Ureter (tissue), 1 donor: ENCODE data around the gene RSBN1L. TPM values are rescaled to one million over a fixed set of nuclear protein-coding genes. Genes with fewer than 3 reads are reported as not detected.
"Not testable (repeated sequence)": the region's sequence is repeated elsewhere in the genome, so short reads cannot be mapped to it uniquely, and the experiment has no call there.

Experiments used
- DNase-seq: peaks from one replicate; pipeline ENCODE4 v3.0.0-alpha.2; 2020; ENCODE audit warnings: low spot score
- total RNA-seq: library from RNA; stranded (reverse); gene quantifications from one replicate; pipeline ENCODE4 v1.2.4, GENCODE V29; 2023
- donor health status: DM: yes; HTN: yes; CAD: no.

RSBN1L gene
- total RNA-seq, 1 donor from 2014 or later, result 27.7 TPM

GRCh38 chr7:77687747-77688144 is 8.5 kb upstream of the RSBN1L start:
- no peak for DNase-seq

DNA sequence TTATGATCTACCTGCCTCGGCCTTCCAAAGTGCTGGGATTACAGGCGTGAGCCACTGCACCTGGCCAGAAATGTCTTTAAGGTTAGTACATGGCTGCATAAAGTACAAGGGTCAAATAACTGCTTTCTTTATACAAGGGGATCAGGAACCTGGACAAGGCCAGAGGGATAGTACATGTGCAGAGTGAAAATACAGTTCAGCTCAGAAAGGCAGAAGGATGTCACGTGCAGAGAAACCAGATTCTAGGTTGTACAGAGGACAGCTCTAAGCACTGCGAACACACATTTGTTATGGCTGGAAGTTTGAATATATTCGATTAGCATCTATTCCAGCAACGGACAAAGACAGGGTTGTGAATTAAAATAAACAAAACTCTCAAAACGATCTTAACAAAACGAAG is 6.0 kb upstream of the RSBN1L start:
- DNase-seq, result no peak

GRCh38 chr7:77691892-77692491 is 4.3 kb upstream of the RSBN1L start:
- DNase-seq, result no peak

GRCh38 chr7:77693830-77694583 is 2.3 kb upstream of the RSBN1L start:
- no peak for DNase-seq

GRCh38 chr7:77696643-77697534 is 630 bp downstream of the RSBN1L start:
- peak; percentile 61 for DNase-seq

- no peak for DNase-seq
Observed at GRCh38 chr7:77697535-77697831, 1.2 kb downstream of the RSBN1L start.

DNA sequence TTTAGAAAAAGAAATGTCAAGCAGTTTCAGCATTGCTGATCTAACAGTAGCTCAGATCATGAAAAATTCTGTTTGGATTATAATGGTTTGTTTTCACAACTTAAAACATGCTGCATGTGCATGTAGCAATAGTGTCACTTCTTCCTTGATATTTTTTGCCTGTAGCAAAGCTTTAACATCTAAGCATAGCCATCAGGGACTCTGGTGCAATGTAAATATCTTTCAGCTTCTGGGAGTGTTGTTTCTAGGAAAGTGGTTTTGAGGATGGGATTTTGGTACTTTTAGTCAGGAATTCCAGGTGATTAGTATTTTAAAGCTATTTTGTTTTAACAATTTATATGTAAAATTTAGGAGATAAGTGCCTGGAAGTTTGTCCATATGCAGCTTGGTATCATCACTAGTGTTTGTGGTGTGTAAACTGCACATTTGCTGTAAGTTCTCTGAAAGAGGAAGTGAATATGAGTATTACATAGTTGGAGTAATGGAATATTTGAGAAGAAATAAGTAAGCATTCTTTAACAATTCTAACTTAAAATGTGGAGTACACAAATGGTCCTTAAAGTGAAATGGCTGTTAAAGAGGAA is 1.9 kb downstream of the RSBN1L start:
- DNase-seq, result no peak

GRCh38 chr7:77699056-77699455 is 2.8 kb downstream of the RSBN1L start:
- DNase-seq, result no peak

DNA sequence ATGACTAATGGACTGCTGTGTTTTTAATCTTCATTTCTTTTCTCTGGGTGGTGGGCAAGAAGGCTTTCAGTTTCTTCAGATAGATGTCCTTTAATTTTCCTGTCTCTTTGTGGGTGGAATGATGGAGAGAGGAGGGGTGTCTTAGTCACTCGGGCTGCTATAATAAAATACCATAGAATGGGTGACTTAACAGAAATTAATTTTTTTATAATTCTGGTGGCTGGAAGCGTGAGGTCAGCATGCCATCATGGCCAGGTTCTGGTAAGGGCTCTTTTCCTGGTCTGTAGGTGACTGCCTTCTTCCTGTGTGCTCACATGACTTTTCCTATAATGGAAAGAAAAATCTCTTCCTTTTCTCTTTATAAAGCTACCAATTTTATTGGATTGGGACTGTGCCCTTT is 6.3 kb downstream of the RSBN1L start:
- no peak for DNase-seq

DNA sequence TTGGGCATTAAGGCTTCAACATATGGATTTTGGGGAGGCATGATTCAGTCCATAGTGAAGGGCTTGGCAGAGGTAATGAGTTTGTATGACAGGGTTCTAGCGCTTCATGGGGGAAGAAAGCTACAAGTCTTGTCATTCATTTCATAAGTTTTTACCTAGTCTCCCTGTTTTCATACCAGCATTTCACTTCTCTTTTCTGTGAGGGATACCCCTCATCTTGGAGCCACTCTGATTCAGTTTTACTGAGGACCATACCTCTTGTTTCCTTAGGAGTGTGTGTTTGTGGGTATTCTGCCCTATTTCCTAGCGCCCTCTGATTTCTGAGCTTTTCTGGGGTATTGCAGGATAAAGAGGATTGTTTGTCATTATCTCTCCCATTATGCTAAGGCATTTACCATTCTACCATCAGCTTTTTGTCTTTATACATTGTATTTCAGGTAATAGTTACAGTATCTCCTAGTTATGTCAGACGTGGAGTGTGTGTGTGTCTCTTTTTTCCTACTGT is 6.8 kb downstream of the RSBN1L start:
- DNase-seq, result no peak

- not testable (repeated sequence) for DNase-seq
Observed at GRCh38 chr7:77703669-77704068, 7.4 kb downstream of the RSBN1L start.

GRCh38 chr7:77707504-77707992 is 11.3 kb downstream of the RSBN1L start:
- DNase-seq, result no peak

DNA sequence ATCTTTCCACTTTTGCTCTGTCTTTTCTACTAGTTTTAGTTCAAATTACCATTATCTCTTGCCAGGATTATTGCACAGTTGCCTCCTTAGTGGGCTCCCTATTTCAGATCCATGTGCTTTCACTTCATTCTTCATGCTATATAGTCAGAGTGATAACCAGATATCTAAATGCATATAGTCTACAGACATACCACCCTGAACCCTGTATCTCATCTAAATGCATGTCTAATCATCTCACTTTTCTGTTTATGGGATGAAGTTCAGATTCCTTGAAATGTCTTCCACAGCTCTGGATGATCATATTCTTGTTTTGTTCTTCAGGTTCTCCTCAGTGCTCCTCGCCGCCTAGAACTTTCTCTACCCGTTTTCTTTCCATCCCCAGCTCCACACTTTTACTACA is 13.8 kb downstream of the RSBN1L start:
- DNase-seq, result no peak

DNA sequence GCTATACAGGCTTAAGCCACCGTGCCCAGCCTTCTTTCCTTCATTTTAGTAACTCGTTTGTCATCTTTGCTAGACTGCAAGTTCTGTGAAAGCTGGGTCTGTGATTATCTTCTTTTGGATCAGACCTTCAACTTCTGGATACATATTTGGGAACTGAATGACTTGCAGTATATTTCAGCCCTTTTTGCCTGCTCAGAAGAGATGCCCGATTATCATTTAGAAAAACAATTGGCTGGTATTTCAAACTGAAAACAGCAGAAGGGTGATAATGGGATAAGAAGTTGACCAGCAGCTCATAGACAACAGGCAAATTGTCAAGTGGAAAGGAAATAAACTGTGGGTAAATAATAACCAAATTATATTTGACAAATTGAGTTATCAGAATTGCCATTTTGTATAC is 14.6 kb downstream of the RSBN1L start:
- no peak for DNase-seq

DNA sequence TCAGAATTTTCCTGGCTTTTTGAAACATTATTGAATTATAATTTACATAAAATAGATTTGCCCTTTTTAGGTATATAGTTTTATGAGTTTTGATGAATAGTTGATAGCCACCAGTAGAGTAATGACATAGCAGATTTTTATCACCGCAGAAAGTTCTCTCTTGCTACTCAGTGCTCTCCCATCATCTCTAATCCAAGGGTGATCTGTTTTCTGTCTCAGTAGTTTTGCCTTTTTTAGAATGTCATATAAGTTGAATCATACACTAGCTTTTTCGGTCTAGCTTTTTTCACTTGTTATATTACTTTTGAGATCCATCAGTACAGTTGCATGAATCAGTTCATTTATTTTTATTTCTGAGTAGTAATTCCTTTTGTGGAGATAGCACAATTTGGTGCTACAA is 17.9 kb downstream of the RSBN1L start:
- DNase-seq, result no peak

GRCh38 chr7:77714931-77715330 is 18.7 kb downstream of the RSBN1L start:
- DNase-seq, result not testable (repeated sequence)

- no peak for DNase-seq
Observed at GRCh38 chr7:77716804-77717203, 20.5 kb downstream of the RSBN1L start.

DNA sequence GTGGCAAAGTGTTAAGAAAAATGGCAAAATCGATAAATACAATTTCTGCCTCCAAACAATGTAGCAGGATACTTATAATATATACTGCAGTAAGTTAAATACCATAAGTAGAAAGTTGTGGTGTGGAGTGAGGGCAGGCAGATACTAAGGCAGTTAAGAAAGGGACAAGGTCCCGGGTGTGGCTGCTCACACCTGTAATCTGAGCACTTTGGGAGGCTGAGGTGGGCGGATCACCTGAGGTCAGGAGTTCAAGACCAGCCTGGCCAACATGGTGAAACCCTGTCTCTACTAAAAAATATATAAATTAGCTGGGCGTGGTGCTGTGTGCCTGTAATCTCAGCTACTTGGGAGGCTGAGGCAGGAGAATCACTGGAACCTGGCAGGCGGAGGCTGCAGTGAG is 21.3 kb downstream of the RSBN1L start:
- not testable (repeated sequence) for DNase-seq

- DNase-seq, result no peak
Observed at GRCh38 chr7:77727527-77727926, 31.3 kb downstream of the RSBN1L start.

DNA sequence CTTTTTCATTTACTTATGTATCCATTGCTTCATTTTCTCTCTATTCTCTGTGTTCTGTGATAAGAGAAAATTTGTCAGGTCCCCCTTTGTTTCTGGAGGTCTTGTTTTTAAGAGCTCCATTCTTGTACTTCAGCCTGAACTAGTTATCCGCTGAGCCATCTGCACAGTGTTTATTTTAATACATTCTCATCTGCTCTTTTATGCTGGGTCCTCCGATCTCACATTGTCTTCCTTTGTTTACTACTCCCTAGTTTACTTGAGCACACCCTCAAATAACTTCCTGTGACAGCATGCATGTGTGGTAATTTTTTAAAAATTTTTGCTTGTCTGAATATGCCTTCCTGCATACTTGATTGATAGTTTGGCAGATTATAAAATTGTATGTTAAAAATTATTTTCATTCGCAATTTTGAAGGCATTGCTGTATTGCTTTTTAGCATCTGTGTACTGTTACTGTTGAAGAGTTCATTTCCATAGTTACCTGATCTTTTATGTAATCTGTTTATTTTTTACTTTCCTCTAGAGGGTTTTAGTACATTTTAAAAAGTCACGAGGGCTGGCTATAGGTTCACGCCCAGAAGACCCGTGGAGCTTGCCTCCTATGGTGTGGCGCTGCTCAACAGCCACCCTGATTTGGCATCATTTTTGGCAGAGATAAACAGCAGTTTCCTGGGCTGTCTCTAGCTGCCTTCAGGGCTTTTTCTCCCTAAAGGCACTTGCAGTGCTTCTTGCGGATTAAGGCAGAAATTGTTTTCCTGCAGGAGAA is 31.9 kb downstream of the RSBN1L start:
- no peak for DNase-seq
